ENCODE measurements around the gene TFDP1. TPM values are rescaled to one million over a fixed set of nuclear protein-coding genes. Genes with fewer than 3 reads are reported as not detected.

Gene TFDP1
- total RNA-seq, 6 experiments from 2014 or later = 121 to 155 (median 150) TPM

DNA sequence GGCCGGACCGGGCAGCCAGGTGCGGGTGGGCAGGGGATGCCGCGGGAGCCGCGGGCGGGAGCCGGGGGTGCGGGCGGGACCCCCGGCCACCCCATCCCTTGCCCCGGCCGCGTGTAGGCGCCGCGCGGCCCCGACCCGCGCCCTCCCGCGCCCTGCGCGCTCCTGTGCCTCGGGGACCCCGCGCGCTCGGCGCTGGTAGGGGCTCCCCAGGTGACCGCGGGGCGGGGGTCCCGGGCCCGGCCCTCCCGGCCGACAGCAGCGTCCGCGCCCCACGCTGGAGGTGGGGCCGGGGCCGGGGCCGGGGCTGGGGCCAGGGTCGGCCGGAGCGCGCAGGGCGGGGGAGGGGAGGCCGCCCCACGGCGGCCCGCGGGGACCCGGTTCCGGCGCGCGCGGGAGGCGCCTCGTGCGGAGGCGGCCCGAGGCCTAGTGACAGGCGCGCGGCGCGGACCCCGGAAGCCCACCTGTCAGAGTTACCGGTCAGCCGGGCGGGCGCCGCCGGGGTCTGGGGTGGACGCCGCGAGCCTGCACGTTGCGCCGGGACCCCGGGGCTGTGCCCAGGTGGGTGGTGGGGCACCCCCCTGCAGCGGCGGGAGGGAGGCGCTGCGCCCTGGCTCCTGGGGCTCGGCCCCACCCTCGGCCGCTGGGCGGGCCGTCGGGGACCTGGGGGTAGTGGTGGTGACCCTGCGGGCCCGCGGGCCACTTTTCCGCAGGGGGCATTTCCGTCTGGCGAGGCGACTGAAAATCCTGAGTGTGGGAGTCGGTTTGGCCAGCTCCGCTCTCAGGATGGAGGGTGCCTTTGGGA is 518 bp downstream of the TFDP1 start:
- no peak for TF ChIP-seq CTCF (IDR thresholded peaks at IDR 0.05)
- H3K27ac Mint-ChIP-seq = peak overlapping the region; percentile 84
- peaks cover 19% of the 10 kb centered on the region for H3K4me1 Mint-ChIP-seq (ENCODE audit: low read depth)

DNA sequence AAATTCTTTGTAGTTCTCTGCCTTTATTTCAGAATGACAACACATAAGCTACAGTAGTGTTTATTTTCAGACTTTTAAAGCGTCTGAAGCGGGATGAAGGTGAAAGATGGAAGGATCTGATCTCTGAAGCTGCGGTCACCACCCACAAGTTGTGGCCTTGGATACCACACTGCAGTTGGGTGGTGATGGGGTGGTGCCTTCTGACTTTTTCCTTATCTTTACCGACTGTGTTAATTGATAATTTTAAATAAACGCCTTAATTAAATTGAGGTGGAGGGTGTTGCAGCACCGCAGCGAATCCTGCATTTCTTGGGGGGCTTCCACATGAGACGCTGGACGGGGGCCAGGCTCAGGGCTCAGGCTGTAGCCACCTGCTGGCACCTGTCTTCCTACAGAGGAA is 1.3 kb downstream of the TFDP1 start:
- peak overlapping the region; percentile 93 for H3K4me3 Mint-ChIP-seq
- peaks cover 13% of the 10 kb centered on the region; the same call in 1 of the 2 replicates for H3K36me3 Mint-ChIP-seq (ENCODE audit: low read depth)
- H3K27me3 Mint-ChIP-seq (ENCODE audit: insufficient read depth) = peaks cover 2% of the 10 kb centered on the region
- TF ChIP-seq CTCF (IDR thresholded peaks at IDR 0.05) = no peak
- H3K4me1 Mint-ChIP-seq (ENCODE audit: low read depth) = peaks cover 19% of the 10 kb centered on the region
- no peak for DNase-seq
- H3K27ac Mint-ChIP-seq = peak overlapping the region; percentile 84
- H3K9me3 Mint-ChIP-seq = no peaks in the 10 kb centered on the region

More for the DNA sequence above, 518 bp downstream of the TFDP1 start:
- Mint-ChIP-seq H3K4me3 (peak overlapping the region; percentile 93), H3K27me3 (ENCODE audit: insufficient read depth) (peaks cover 2% of the 10 kb centered on the region), H3K36me3 (ENCODE audit: low read depth) (peaks cover 13% of the 10 kb centered on the region; the same call in 1 of the 2 replicates), H3K9me3 (no peaks in the 10 kb centered on the region)
- DNase-seq = no peak

DNA sequence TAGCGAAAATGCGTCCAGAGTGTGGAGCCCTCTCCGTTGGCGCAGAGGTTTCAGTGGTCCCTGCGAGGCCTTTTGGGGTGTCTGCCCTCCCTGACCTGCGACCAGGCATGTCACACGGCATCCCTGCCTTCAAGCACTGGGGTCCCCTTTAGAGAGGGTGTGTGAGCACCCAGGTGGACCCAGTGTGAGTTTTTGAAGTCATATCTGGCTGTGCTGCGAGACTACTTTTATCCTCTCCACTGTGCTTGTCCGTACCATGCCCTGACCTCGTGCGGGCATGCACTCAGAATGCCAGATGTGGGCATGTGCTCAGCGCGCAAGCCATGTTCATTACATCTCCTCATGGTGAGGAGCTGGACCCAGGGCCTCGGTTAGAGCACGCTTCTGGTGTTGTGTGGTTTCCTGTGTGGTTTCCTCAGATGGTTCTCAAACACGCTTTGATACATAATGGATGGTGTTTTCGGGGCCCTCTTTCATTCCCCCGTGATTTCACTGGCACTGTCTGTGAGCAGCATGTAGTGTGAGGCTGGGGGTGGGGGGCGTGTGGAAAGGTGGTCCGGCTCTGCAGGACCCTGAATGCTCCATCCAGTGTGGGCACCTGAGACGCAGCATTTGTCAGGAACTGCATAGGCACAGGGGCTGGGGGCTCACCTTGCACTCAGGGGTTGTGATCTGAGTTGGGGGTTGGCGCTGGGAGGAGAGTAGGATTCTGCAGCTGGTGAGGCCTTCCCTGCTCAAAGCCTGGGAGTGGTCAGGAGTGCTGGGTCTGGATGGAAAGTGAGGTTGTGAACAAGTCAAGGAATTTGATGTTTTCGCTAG is 2.3 kb downstream of the TFDP1 start:
- peaks cover 19% of the 10 kb centered on the region for H3K4me1 Mint-ChIP-seq (ENCODE audit: low read depth)
- no peak for TF ChIP-seq CTCF (IDR thresholded peaks at IDR 0.05)
- H3K36me3 Mint-ChIP-seq (ENCODE audit: low read depth) = peaks cover 20% of the 10 kb centered on the region; the same call in 1 of the 2 replicates
- peak overlapping the region; percentile 54 for H3K4me3 Mint-ChIP-seq
- H3K27me3 Mint-ChIP-seq (ENCODE audit: insufficient read depth) = peaks cover 2% of the 10 kb centered on the region
- H3K9me3 Mint-ChIP-seq = no peaks in the 10 kb centered on the region
- H3K27ac Mint-ChIP-seq = no peak overlapping the region
- DNase-seq = no peak

DNA sequence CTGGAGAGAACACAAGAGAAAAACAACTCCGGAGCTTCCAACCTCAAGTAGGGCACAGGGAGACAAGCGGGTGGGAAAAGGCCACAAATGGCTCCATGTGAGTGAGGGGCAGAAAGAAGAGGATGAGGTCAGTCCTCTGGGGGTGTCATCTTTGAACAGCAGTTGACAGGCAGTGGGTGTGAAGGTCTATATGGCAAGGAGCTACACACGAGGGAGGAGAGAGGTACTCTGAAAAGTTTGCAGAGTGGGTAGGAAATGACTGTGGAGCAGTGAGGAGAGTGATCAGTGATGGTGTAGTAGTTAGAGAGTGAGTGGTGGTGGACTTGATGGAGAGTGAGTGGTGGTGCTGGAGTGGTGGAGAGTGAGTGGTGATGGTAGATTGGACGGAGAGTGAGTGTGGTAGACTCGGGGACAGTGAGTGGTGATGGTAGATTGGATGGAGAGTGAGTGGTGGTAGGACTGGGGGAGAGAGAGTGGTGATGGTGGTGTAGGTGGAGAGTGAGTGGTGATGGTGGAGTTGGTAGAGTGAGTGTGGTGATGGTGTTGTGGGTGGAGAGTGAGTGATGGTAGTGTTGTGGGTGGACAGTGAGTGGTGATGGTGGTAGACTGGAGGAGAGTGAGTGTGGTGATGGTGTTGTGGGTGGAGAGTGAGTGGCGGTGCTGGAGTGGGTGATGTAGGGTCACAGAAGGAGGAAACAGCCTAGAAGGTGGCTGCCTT is 4.0 kb downstream of the TFDP1 start:
- no peaks in the 10 kb centered on the region for H3K9me3 Mint-ChIP-seq
- peaks cover 22% of the 10 kb centered on the region; the same call in 1 of the 2 replicates for H3K36me3 Mint-ChIP-seq (ENCODE audit: low read depth)
- H3K4me1 Mint-ChIP-seq (ENCODE audit: low read depth) = peaks cover 19% of the 10 kb centered on the region
- no peak for DNase-seq
- no peak overlapping the region for H3K27ac Mint-ChIP-seq
- peaks cover 2% of the 10 kb centered on the region for H3K27me3 Mint-ChIP-seq (ENCODE audit: insufficient read depth)
- no peak for TF ChIP-seq CTCF (IDR thresholded peaks at IDR 0.05)
- no peak overlapping the region for H3K4me3 Mint-ChIP-seq

DNA sequence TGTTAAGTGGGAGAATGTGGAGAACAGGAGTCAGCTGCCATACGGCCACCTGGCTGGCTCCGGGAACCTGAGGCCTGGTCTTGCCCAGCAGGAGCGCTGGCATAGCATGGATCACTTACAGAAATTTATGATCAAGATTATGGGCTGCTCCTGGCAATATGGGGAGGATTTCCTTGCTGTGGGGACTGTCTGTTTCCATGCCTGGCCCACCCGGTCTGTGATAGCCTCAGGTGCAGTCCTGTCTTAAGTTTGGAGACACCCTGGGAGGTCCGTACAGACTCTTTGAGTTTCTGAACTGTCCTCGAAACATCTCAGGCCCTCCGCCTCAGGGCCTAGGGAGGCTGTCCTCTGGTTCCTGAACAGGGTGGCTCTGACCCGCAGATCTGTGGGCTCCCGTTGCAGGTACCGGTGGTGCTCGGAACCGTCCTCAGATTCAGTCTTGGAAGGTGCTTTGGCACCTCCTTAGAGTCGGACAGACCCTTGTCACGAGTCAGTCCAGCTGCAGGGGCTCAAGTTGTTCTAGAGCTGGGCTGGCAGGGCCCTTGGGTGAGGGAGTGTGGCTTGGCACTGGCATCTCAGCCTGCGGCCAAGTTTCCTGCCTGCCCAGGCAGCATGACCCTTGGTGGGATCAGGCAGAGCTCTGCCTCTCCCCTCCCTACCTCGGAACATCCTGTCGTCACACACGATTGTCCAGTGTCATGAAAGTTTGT is 4.9 kb downstream of the TFDP1 start:
- H3K4me1 Mint-ChIP-seq (ENCODE audit: low read depth) = peaks cover 19% of the 10 kb centered on the region
- H3K36me3 Mint-ChIP-seq (ENCODE audit: low read depth) = peaks cover 22% of the 10 kb centered on the region; the same call in 1 of the 2 replicates
- TF ChIP-seq CTCF (IDR thresholded peaks at IDR 0.05) = no peak
- DNase-seq = no peak
- H3K9me3 Mint-ChIP-seq = no peaks in the 10 kb centered on the region
- peaks cover 2% of the 10 kb centered on the region for H3K27me3 Mint-ChIP-seq (ENCODE audit: insufficient read depth)
- no peak overlapping the region for H3K4me3 Mint-ChIP-seq
- no peak overlapping the region for H3K27ac Mint-ChIP-seq
